GM12878 (cell line): ENCODE data around the gene HRCT1. TPM values are rescaled to one million over a fixed set of nuclear protein-coding genes. Genes with fewer than 3 reads are reported as not detected.

Source experiments
- ATAC-seq: fragments of 200-7000 bp; cut with Tn5 transposase; 3 replicates; pipeline ENCODE4 v1.9.1; 2020; ENCODE audit warnings: mild to moderate bottlenecking, moderate library complexity
- BruUV-seq: library from RNA; stranded (reverse); fragments of 400-500 nt; replicated peaks from 2 replicates; lab custom pipeline; 2021; lab: Mats Ljungman, UMichigan
- CTCF ChIA-PET: fragments of 300-600 bp; sonication (Branson Sonifier 250); formaldehyde crosslinking; extraction: SDS; loops from one replicate; lab custom pipeline; 2021; ENCODE audit warnings: inconsistent platforms; lab: Yijun Ruan, JAX
- POLR2A ChIA-PET: fragments of 350-600 bp; formaldehyde crosslinking; extraction: SDS; loops from one replicate; lab custom pipeline; 2021; ENCODE audit warnings: inconsistent platforms; lab: Charles Lee
- RAD21 ChIA-PET: fragments of 300-600 bp; sonication (Branson Sonifier 250); formaldehyde crosslinking; loops from one replicate; lab custom pipeline; 2023; ENCODE audit warnings: antibody characterized with exemption; ENCODE audit not compliant: unreplicated experiment; lab: Charles Lee
- SMC1A ChIA-PET: fragments of 300-600 bp; sonication (Branson Sonifier 250); formaldehyde crosslinking; loops from one replicate; lab custom pipeline; 2023; ENCODE audit not compliant: unreplicated experiment, uncharacterized antibody; lab: Charles Lee
- DNase-seq: peaks from one replicate; pipeline ENCODE4 v3.0.0-alpha.2; 2011; ENCODE audit warnings: low read depth, low spot score
- FAIRE-seq: peaks from 3 replicates; lab custom pipeline; 2011; peaks lifted over from hg19 to GRCh38; lab: Jason Lieb, UNC
- H2AFZ ChIP-seq: 2 replicates; pipeline ENCODE4 v1.6.0; 2011; ENCODE audit warnings: low read depth, low read length, control low read depth; ENCODE audit not compliant: control insufficient read depth
- H3K27ac ChIP-seq: 2 replicates; pipeline ENCODE4 v1.5.1; 2011; ENCODE audit warnings: control low read depth; ENCODE audit not compliant: control insufficient read depth, insufficient read depth
- H3K27me3 ChIP-seq, 2 experiments: replicated peaks in 1 of 2; 2 replicates each; pipeline versions ENCODE4 v1.6.0 to v1.6.1; 2011; ENCODE audit warnings: low read length in 1 of 2; ENCODE audit not compliant: control insufficient read depth in 2 of 2, insufficient read depth in 2 of 2
- H3K36me3 ChIP-seq, 2 experiments: 2 replicates each; pipeline ENCODE4 v1.5.1; 2011; ENCODE audit warnings: low read length in 1 of 2; ENCODE audit not compliant: control insufficient read depth in 2 of 2, insufficient read depth in 2 of 2
- H3K4me1 ChIP-seq: 2 replicates; pipeline ENCODE4 v1.6.1; 2011; ENCODE audit warnings: mild to moderate bottlenecking, low read length, moderate library complexity, mixed read lengths; ENCODE audit not compliant: control insufficient read depth, insufficient read depth
- H3K4me2 ChIP-seq: 2 replicates; pipeline ENCODE4 v1.6.0; 2011; ENCODE audit warnings: control low read depth; ENCODE audit not compliant: control insufficient read depth, insufficient read depth
- H3K4me3 ChIP-seq: fragments of 200-600 bp; sonication (generic); 2 replicates; pipeline ENCODE4 v1.5.1; 2016
- H3K79me2 ChIP-seq: 2 replicates; pipeline ENCODE4 v1.6.0; 2011; ENCODE audit warnings: low read length; ENCODE audit not compliant: control insufficient read depth, insufficient read depth
- H3K9ac ChIP-seq: 2 replicates; pipeline ENCODE4 v1.8.0; 2011; ENCODE audit warnings: low read length, control low read depth, mixed read lengths; ENCODE audit not compliant: control insufficient read depth, insufficient read depth
- H3K9me3 ChIP-seq: replicated peaks from 3 replicates; pipeline ENCODE4 v1.5.1; 2011; ENCODE audit warnings: mild to moderate bottlenecking, low read length; ENCODE audit not compliant: control insufficient read depth, insufficient read depth
- H4K20me1 ChIP-seq: 2 replicates; pipeline ENCODE4 v1.6.0; 2011; ENCODE audit not compliant: control insufficient read depth, insufficient read depth
- ATF3 ChIP-seq: IDR thresholded peaks from 2 replicates; pipeline ENCODE4 v1.6.1; 2011; ENCODE audit warnings: low read depth, mild to moderate bottlenecking, low read length, moderate library complexity, borderline replicate concordance; ENCODE audit errors: extremely low read depth
- ATF7 ChIP-seq: fragments of 450-650 bp; IDR thresholded peaks from 2 replicates; pipeline ENCODE4 v1.6.1; 2016; ENCODE audit warnings: low read depth, mild to moderate bottlenecking
- CBFB ChIP-seq: IDR thresholded peaks from 2 replicates; pipeline ENCODE4 v1.6.1; 2016; ENCODE audit warnings: antibody characterized with exemption, low read depth
- CBX3 ChIP-seq: fragments of 200-600 bp; sonication (generic); IDR thresholded peaks from 2 replicates; pipeline ENCODE4 v1.6.1; 2016; ENCODE audit warnings: low read depth, borderline replicate concordance
- CHD1 ChIP-seq: IDR thresholded peaks from 2 replicates; pipeline ENCODE4 v1.6.1; 2012; ENCODE audit warnings: low read depth, low read length, improper control_type of control experiment
- E2F8 ChIP-seq: fragments of 450-650 bp; IDR thresholded peaks from 2 replicates; pipeline ENCODE4 v1.6.1; 2018; ENCODE audit warnings: mild to moderate bottlenecking, low read depth, moderate library complexity; ENCODE audit not compliant: partially characterized antibody
- EP300 ChIP-seq, 2 experiments: fragments of 150-350 bp in 1 of 2; IDR thresholded peaks; 2 replicates each; pipeline ENCODE4 v1.6.1; 2011 to 2012; ENCODE audit warnings: low read depth in 2 of 2, low read length in 2 of 2, borderline replicate concordance in 1 of 2, improper control_type of control experiment in 1 of 2, inconsistent platforms in 1 of 2; ENCODE audit not compliant: control insufficient read depth in 1 of 2
- FOS ChIP-seq: IDR thresholded peaks from 3 replicates; pipeline ENCODE4 v1.6.1; 2011; ENCODE audit warnings: borderline replicate concordance; ENCODE audit not compliant: insufficient read length; ENCODE audit errors: extremely low read depth
- GATAD2B ChIP-seq: fragments of 450-650 bp; conservative IDR thresholded peaks from 2 replicates; pipeline ENCODE4 v1.6.1; 2017; ENCODE audit warnings: low read depth, mild to moderate bottlenecking, moderate library complexity
- HDAC6 ChIP-seq: fragments of 200-600 bp; sonication (generic); IDR thresholded peaks from one replicate; pipeline ENCODE4 v1.8.0; 2017; ENCODE audit warnings: antibody characterized with exemption; ENCODE audit not compliant: unreplicated experiment
- IKZF1 ChIP-seq: fragments of 450-650 bp; conservative IDR thresholded peaks from 2 replicates; pipeline ENCODE4 v1.6.1; 2017; ENCODE audit warnings: antibody characterized with exemption, mild to moderate bottlenecking
- IKZF2 ChIP-seq, 2 experiments: fragments of 450-650 bp; IDR thresholded peaks; 2 replicates each; pipeline ENCODE4 v1.6.1; 2017; ENCODE audit warnings: mild to moderate bottlenecking in 2 of 2, moderate library complexity in 2 of 2
- SPI1 ChIP-seq: IDR thresholded peaks from 2 replicates; pipeline ENCODE4 v1.6.1; 2011; ENCODE audit warnings: low read depth, mild to moderate bottlenecking, low read length, moderate library complexity, borderline replicate concordance; ENCODE audit not compliant: insufficient read depth
- SRF ChIP-seq, 2 experiments: IDR thresholded peaks; 2 replicates each; pipeline ENCODE4 v1.6.1; 2011; ENCODE audit warnings: low read depth in 2 of 2, low read length in 2 of 2, mild to moderate bottlenecking in 1 of 2, moderate library complexity in 1 of 2
- SUZ12 ChIP-seq: fragments of 200-600 bp; sonication (generic); IDR thresholded peaks from one replicate; pipeline ENCODE4 v1.6.1; 2018; ENCODE audit warnings: antibody characterized with exemption, mild to moderate bottlenecking; ENCODE audit not compliant: unreplicated experiment
- TAF1 ChIP-seq: IDR thresholded peaks from 2 replicates; pipeline ENCODE4 v1.6.1; 2011; ENCODE audit warnings: mild to moderate bottlenecking, low read depth, low read length, borderline replicate concordance
- USF1 ChIP-seq: IDR thresholded peaks from 2 replicates; pipeline ENCODE4 v1.6.1; 2011; ENCODE audit warnings: borderline replicate concordance, low read depth, mild to moderate bottlenecking, moderate library complexity, mixed read lengths, low read length; ENCODE audit not compliant: insufficient read depth; ENCODE audit errors: extremely low read length
- ZNF207 ChIP-seq: fragments of 450-650 bp; IDR thresholded peaks from 2 replicates; pipeline ENCODE4 v1.6.1; 2014; ENCODE audit warnings: antibody characterized with exemption, mild to moderate bottlenecking, borderline replicate concordance
- ZNF384 ChIP-seq: IDR thresholded peaks from 2 replicates; pipeline ENCODE4 v1.6.1; 2012; ENCODE audit warnings: low read depth, mild to moderate bottlenecking, low read length, improper control_type of control experiment, borderline replicate concordance
- WGBS: methylation state at CpG from one replicate; pipeline ENCODE4 v1.1.6; 2016; ENCODE audit warnings: low lambda C conversion rate; ENCODE audit not compliant: insufficient replicate concordance, insufficient coverage; ENCODE audit errors: missing lambda C conversion rate; 5-methylcytosine and 5-hydroxymethylcytosine counted together
- in situ Hi-C: fragments of 300-500 bp; cut with MboI; formaldehyde crosslinking; loops from 9 replicates; pipeline ENCODE4 v1.14.3; 2018; ENCODE audit warnings: mixed read lengths
- intact Hi-C: fragments of 100-400 bp; cut with micrococcal nuclease; formaldehyde crosslinking; loops from one replicate; pipeline ENCODE4 v1.14.2; 2022; ENCODE audit not compliant: unreplicated experiment
- polyA plus RNA-seq, 11 experiments: library from polyadenylated mRNA; depleted of rRNA in 4 of 11; unstranded in 6 of 11; stranded (reverse) in 5 of 11; fragments of >200 nt; fragmentation: Nextera tagmentation in 4 of 11; fragmentation: Illumina TruSeq in 1 of 11; extraction: Ambion mirVana in 4 of 11; extraction: Trizol in 1 of 11; gene quantifications; 1 replicate in 1 of 11; 2 replicates in 10 of 11; pipeline versions ENCODE4 v1.2.1 to v1.2.3, GENCODE V29; 2011 to 2016; ENCODE audit warnings: inconsistent platforms in 2 of 11, missing spikeins in 2 of 11, low read depth in 1 of 11
- total RNA-seq, 4 experiments: library from RNA; depleted of rRNA in 3 of 4; stranded (reverse); fragments of >200 nt in 3 of 4; fragmentation: Illumina TruSeq in 1 of 4; extraction: Trizol in 1 of 4; gene quantifications; 2 replicates each; pipeline versions ENCODE4 v1.2.1 to v1.2.3, GENCODE V29; 2013 to 2021

The HRCT1 gene
- total and polyA plus RNA-seq, 10 of the 15 experiments (the other 5 are each of a cell fraction or from before 2014, with no cell fraction given) = not detected

- FAIRE-seq = no peak
- H3K4me3 ChIP-seq = no peak overlapping the region
- ChIA-PET CTCF (interaction anchor here (2.7 kb wide), 1 partner anchor 10 kb away, joined by 19 read pairs; no protein-coding TSS in a partner anchor), RAD21 (no interaction called here), POLR2A (no interaction called here), SMC1A (interaction anchor here (1.4 kb wide), 1 partner anchor 8 kb away, joined by 3 read pairs; no protein-coding TSS in a partner anchor)
- H3K27ac ChIP-seq = no peak overlapping the region
- no peaks in the 10 kb centered on the region for H3K4me1 ChIP-seq
- BruUV-seq = no TSS peak
- no peaks in the 10 kb centered on the region for H4K20me1 ChIP-seq
- no peaks in the 10 kb centered on the region for H3K9me3 ChIP-seq
- no peak overlapping the region for H3K4me2 ChIP-seq
- in situ Hi-C loops = no loop called here
- 62% methylated on average over 3 of the region's 3 CpGs for WGBS
- TF ChIP-seq CHD1 (no peak), EP300 (IDR thresholded peaks at IDR 0.05; ENCODE audit: borderline replicate concordance in 1 of 2, control insufficient read depth in 1 of 2, low read depth in 2 of 2, low read length in 2 of 2) (no peak), ATF7 (no peak), E2F8 (no peak), TAF1 (no peak), SRF (IDR thresholded peaks at IDR 0.05; ENCODE audit: low read depth in 2 of 2, low read length in 2 of 2) (no peak), ZNF207 (no peak), GATAD2B (no peak), ZNF384 (no peak), CBX3 (no peak), SUZ12 (no peak), USF1 (no peak), CBFB (no peak), IKZF2 (IDR thresholded peaks at IDR 0.05) (no peak), FOS (no peak), HDAC6 (no peak), SPI1 (no peak), ATF3 (no peak), IKZF1 (no peak)
- no peaks in the 10 kb centered on the region for H3K27me3 ChIP-seq
- H3K9ac ChIP-seq = no peak overlapping the region
- intact Hi-C loops = no loop called here
- H2AFZ ChIP-seq = no peak overlapping the region
- no peak for DNase-seq
- H3K36me3 ChIP-seq = no peaks in the 10 kb centered on the region
- no peaks in the 10 kb centered on the region for H3K79me2 ChIP-seq
- no peak for ATAC-seq
These were observed 34.5 kb upstream of the HRCT1 start for GRCh38 chr9:35871545-35871944.
